EH (cell line): ENCODE measurements around the gene AP4E1.
"Not testable (repeated sequence)": the region's sequence is repeated elsewhere in the genome, so short reads cannot be mapped to it uniquely, and the experiment has no call there.

ENCODE experiments used
- DNase-seq: peaks from one replicate; pipeline ENCODE4 v3.0.0-alpha.2; 2015; ENCODE audit warnings: low read depth

AP4E1 gene

GRCh38 chr15:51024735-51025453, 116.4 kb downstream of the AP4E1 start:
- no peak for DNase-seq

- DNase-seq = no peak
Observed at GRCh38 chr15:51025454-51025846, 117.0 kb downstream of the AP4E1 start.

GRCh38 chr15:51030649-51031316, 122.3 kb downstream of the AP4E1 start:
- DNase-seq = peak; percentile 92

GRCh38 chr15:51037474-51037873, 129.0 kb downstream of the AP4E1 start:
- DNase-seq = not testable (repeated sequence)

- DNase-seq = no peak
Observed at GRCh38 chr15:51038162-51038973, 129.9 kb downstream of the AP4E1 start.

- no peak for DNase-seq
Observed at GRCh38 chr15:51038974-51039319, 130.5 kb downstream of the AP4E1 start.

GRCh38 chr15:51044037-51044727, 135.7 kb downstream of the AP4E1 start:
- DNase-seq = no peak

GRCh38 chr15:51046016-51046415, 137.5 kb downstream of the AP4E1 start:
- no peak for DNase-seq

- DNase-seq = peak; percentile 66
Observed at GRCh38 chr15:51046799-51047449, 138.4 kb downstream of the AP4E1 start.

- no peak for DNase-seq
Observed at GRCh38 chr15:51048308-51048707, 139.8 kb downstream of the AP4E1 start.

GRCh38 chr15:51049081-51049480, 140.6 kb downstream of the AP4E1 start:
- no peak for DNase-seq

GRCh38 chr15:51051776-51052175, 143.3 kb downstream of the AP4E1 start:
- DNase-seq = peak; percentile 52

- no peak for DNase-seq
Observed at GRCh38 chr15:51053571-51053970, 145.1 kb downstream of the AP4E1 start.

- no peak for DNase-seq
Observed at GRCh38 chr15:51054535-51054934, 146.1 kb downstream of the AP4E1 start.
